HepG2 (cell line): ENCODE results near the gene ADORA2B. TPM values are rescaled to one million over a fixed set of nuclear protein-coding genes. Genes with fewer than 3 reads are reported as not detected.

Source experiments
- CEBPB ChIP-seq: IDR thresholded peaks from 2 replicates; pipeline ENCODE4 v1.6.1; 2011; ENCODE audit warnings: low read depth, low read length, improper control_type of control experiment, borderline replicate concordance
- CEBPG ChIP-seq: IDR thresholded peaks from 2 replicates; pipeline ENCODE4 v1.6.1; 2016
- KLF12 ChIP-seq: sonication (generic); formaldehyde crosslinking; IDR thresholded peaks from 2 replicates; pipeline ENCODE4 v1.4.0; 2020; ENCODE audit warnings: missing genetic modification reagents, borderline replicate concordance
- MED1 ChIP-seq: sonication (generic); formaldehyde crosslinking; IDR thresholded peaks from 2 replicates; pipeline ENCODE4 v1.4.0; 2020; ENCODE audit warnings: missing genetic modification reagents
- SMC3 ChIP-seq: IDR thresholded peaks from 2 replicates; pipeline ENCODE4 v1.6.1; 2011; ENCODE audit warnings: low read length, improper control_type of control experiment
- XRCC5 ChIP-seq: fragments of 200-400 bp; formaldehyde crosslinking; optimal IDR thresholded peaks from 2 replicates; pipeline ENCODE3; 2017; ENCODE audit warnings: mild to moderate bottlenecking, low read length
- ZNF143 ChIP-seq: sonication (generic); formaldehyde crosslinking; IDR thresholded peaks from 2 replicates; pipeline ENCODE4 v1.4.0; 2020; ENCODE audit warnings: missing genetic modification reagents
- ZNF282 ChIP-seq: fragments of 450-650 bp; IDR thresholded peaks from 2 replicates; pipeline ENCODE4 v1.6.1; 2018; ENCODE audit not compliant: partially characterized antibody
- ZNF770 ChIP-seq: sonication (generic); formaldehyde crosslinking; IDR thresholded peaks from 2 replicates; pipeline ENCODE4 v1.5.0; 2020; ENCODE audit warnings: mild to moderate bottlenecking, missing genetic modification reagents
- polyA plus RNA-seq, 8 experiments: library from polyadenylated mRNA; depleted of rRNA in 3 of 8; stranded (reverse) in 7 of 8; unstranded in 1 of 8; fragments of >200 nt; fragmentation: Illumina TruSeq in 4 of 8; extraction: Trizol in 4 of 8; gene quantifications; 2 replicates each; pipeline versions ENCODE4 v1.2.1 to v1.2.3, GENCODE V29; 2011 to 2016; ENCODE audit warnings: low read depth in 4 of 8, missing spikeins in 1 of 8, mixed read lengths in 1 of 8; ENCODE audit not compliant: insufficient read depth in 1 of 8
- total RNA-seq, 5 experiments: library from RNA; depleted of rRNA; stranded (reverse); fragments of >200 nt; fragmentation: Illumina TruSeq; extraction: Trizol; gene quantifications; 2 replicates each; pipeline ENCODE4 v1.2.3, GENCODE V29; 2016; ENCODE audit warnings: low read depth in 1 of 5
- TF ChIP-seq, protein P1 (sequence below): sonication (generic); IDR thresholded peaks from 2 replicates; pipeline ENCODE4 v1.6.1; 2016; ENCODE audit warnings: low read depth, borderline replicate concordance
- TF ChIP-seq, protein P2 (sequence below): sonication (generic); formaldehyde crosslinking; IDR thresholded peaks from 2 replicates; pipeline ENCODE4 v1.4.0; 2020; ENCODE audit warnings: missing genetic modification reagents, low read depth, mild to moderate bottlenecking, borderline replicate concordance

Gene ADORA2B
- total and polyA plus RNA-seq, 2 of the 13 experiments (the other 11 are each of a cell fraction or from before 2014, with no cell fraction given), result 10.4 to 20.0 TPM

- TF ChIP-seq ZNF770 (peak; percentile 68), MED1 (peak; percentile 45; the same call in 1 of the 2 replicates), ZNF282 (no peak), CEBPB (peak; percentile 97), ZNF143 (CRISPR knock-in tag) (no peak), XRCC5 (peak; percentile 38), KLF12 (CRISPR knock-in tag) (no peak), SMC3 (0 out of 2 replicates have a peak, but pooled peaks have one; percentile 14), CEBPG (CRISPR knock-in tag) (peak; percentile 91)
- TF ChIP-seq, protein P1, sequence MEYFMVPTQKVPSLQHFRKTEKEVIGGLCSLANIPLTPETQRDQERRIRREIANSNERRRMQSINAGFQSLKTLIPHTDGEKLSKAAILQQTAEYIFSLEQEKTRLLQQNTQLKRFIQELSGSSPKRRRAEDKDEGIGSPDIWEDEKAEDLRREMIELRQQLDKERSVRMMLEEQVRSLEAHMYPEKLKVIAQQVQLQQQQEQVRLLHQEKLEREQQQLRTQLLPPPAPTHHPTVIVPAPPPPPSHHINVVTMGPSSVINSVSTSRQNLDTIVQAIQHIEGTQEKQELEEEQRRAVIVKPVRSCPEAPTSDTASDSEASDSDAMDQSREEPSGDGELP, result peak; percentile 85; the same call in 1 of the 2 replicates
- TF ChIP-seq, protein P2, sequence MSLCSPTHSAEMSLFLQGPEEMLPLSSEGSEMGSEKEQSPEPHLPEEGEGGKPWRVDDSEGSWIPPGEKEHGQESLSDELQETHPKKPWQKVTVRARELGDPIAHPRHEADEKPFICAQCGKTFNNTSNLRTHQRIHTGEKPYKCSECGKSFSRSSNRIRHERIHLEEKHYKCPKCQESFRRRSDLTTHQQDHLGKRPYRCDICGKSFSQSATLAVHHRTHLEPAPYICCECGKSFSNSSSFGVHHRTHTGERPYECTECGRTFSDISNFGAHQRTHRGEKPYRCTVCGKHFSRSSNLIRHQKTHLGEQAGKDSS (CRISPR knock-in tag), result no peak
These were observed 24.1 kb upstream of the ADORA2B start (continued) for GRCh38 chr17:15920758-15921239.
